NCI-H187 treated with DMSO at 0.1 percent for 48 hours (cell line): Measurements from ENCODE around the gene KCNK5.

Source experiments
- DNase-seq: peaks from one replicate; lab custom pipeline; 2025; lab: John Stamatoyannopoulos, UW

The KCNK5 gene

GRCh38 chr6:39197922-39198500, 31.3 kb downstream of the KCNK5 start:
- DNase-seq, result no peak

GRCh38 chr6:39197521-39197920, 31.8 kb downstream of the KCNK5 start:
- no peak for DNase-seq

- no peak for DNase-seq
These were observed 32.6 kb downstream of the KCNK5 start for GRCh38 chr6:39196673-39197091.

GRCh38 chr6:39195792-39196385, 33.4 kb downstream of the KCNK5 start:
- no peak for DNase-seq

- no peak for DNase-seq
These were observed 34.8 kb downstream of the KCNK5 start for GRCh38 chr6:39194466-39194865.

GRCh38 chr6:39193201-39193791, 36.0 kb downstream of the KCNK5 start:
- no peak for DNase-seq

GRCh38 chr6:39192736-39193135, 36.5 kb downstream of the KCNK5 start:
- DNase-seq, result no peak

GRCh38 chr6:39191236-39191930, 37.9 kb downstream of the KCNK5 start:
- DNase-seq, result no peak

GRCh38 chr6:39190545-39191235, 38.6 kb downstream of the KCNK5 start:
- no peak for DNase-seq

GRCh38 chr6:39189915-39190544, 39.2 kb downstream of the KCNK5 start:
- DNase-seq, result no peak

GRCh38 chr6:39189131-39189530, 40.1 kb downstream of the KCNK5 start:
- no peak for DNase-seq

- no peak for DNase-seq
These were observed 40.7 kb downstream of the KCNK5 start for GRCh38 chr6:39188571-39188970.

GRCh38 chr6:39188098-39188450, 41.2 kb downstream of the KCNK5 start:
- DNase-seq, result no peak

- no peak for DNase-seq
These were observed 44.2 kb downstream of the KCNK5 start for GRCh38 chr6:39184906-39185580.

- DNase-seq, result no peak
These were observed 46.7 kb downstream of the KCNK5 start for GRCh38 chr6:39182604-39183003.

GRCh38 chr6:39181826-39182225, 47.4 kb downstream of the KCNK5 start:
- no peak for DNase-seq

- DNase-seq, result no peak
These were observed 47.9 kb downstream of the KCNK5 start for GRCh38 chr6:39181333-39181732.

GRCh38 chr6:39178804-39179203, 50.5 kb downstream of the KCNK5 start:
- DNase-seq, result no peak

GRCh38 chr6:39178235-39178634, 51.0 kb downstream of the KCNK5 start:
- no peak for DNase-seq

- DNase-seq, result no peak
These were observed 52.1 kb downstream of the KCNK5 start for GRCh38 chr6:39177130-39177529.

- DNase-seq, result no peak
These were observed 56.0 kb downstream of the KCNK5 start for GRCh38 chr6:39173270-39173669.

- no peak for DNase-seq
These were observed 56.9 kb downstream of the KCNK5 start for GRCh38 chr6:39172377-39172757.
